Endothelial cell of umbilical vein (primary cell): Measurements from ENCODE around the gene EDAR.

Experiments
- CTCF ChIP-seq, 2 donors: IDR thresholded peaks; 1 replicate in 1 of 2; 2 replicates in 1 of 2; pipeline ENCODE4 v1.5.1; 2011; ENCODE audit warnings: low read length in 2 of 2, mild to moderate bottlenecking in 2 of 2, moderate library complexity in 2 of 2, control low read depth in 1 of 2, inconsistent platforms in 1 of 2, low read depth in 1 of 2; ENCODE audit not compliant: insufficient read depth in 1 of 2; ENCODE audit errors: extremely low read depth in 1 of 2
- EZH2 ChIP-seq: IDR thresholded peaks from 2 replicates; pipeline ENCODE4 v1.6.1; 2012; ENCODE audit warnings: borderline replicate concordance, low read depth, mild to moderate bottlenecking, moderate library complexity, low read length, inconsistent platforms; ENCODE audit not compliant: severe bottlenecking
- FOS ChIP-seq: IDR thresholded peaks from 2 replicates; pipeline ENCODE4 v1.6.1; 2011; ENCODE audit warnings: mild to moderate bottlenecking, low read length, moderate library complexity, borderline replicate concordance; ENCODE audit not compliant: insufficient read depth
- GATA2 ChIP-seq: IDR thresholded peaks from 2 replicates; pipeline ENCODE4 v1.7.0; 2011; ENCODE audit warnings: low read depth, mild to moderate bottlenecking, moderate library complexity, mixed read lengths, low read length; ENCODE audit not compliant: insufficient read length, insufficient read depth
- JUN ChIP-seq: IDR thresholded peaks from 2 replicates; pipeline ENCODE4 v1.6.1; 2011; ENCODE audit warnings: borderline replicate concordance, low read depth; ENCODE audit not compliant: insufficient read length, insufficient read depth
- MAX ChIP-seq: IDR thresholded peaks from 2 replicates; pipeline ENCODE4 v1.6.1; 2011; ENCODE audit not compliant: insufficient read depth, insufficient read length
- POLR2A ChIP-seq: IDR thresholded peaks from 2 replicates; pipeline ENCODE4 v1.6.1; 2012; ENCODE audit warnings: low read depth, mild to moderate bottlenecking, control low read depth, low read length
- POLR2AphosphoS5 ChIP-seq: IDR thresholded peaks from 2 replicates; pipeline ENCODE4 v1.6.1; 2012; ENCODE audit warnings: low read depth, mild to moderate bottlenecking, control low read depth, low read length, moderate library complexity; ENCODE audit not compliant: insufficient read depth

GRCh38 chr2:108981846-108982245 lies 7.2 kb downstream of the EDAR start:
- no peak for TF ChIP-seq CTCF (IDR thresholded peaks at IDR 0.05; ENCODE audit: extremely low read depth in 1 of 2, insufficient read depth in 1 of 2, low read depth in 1 of 2, low read length in 2 of 2)
- TF ChIP-seq FOS = no peak
- TF ChIP-seq EZH2 = no peak
- TF ChIP-seq POLR2A = no peak
- TF ChIP-seq POLR2AphosphoS5 = no peak
- TF ChIP-seq JUN = no peak
- no peak for TF ChIP-seq GATA2
- TF ChIP-seq MAX = no peak
